ENCODE data around the gene PID1. TPM values are rescaled to one million over a fixed set of nuclear protein-coding genes. Genes with fewer than 3 reads are reported as not detected.

Gene PID1
- total and polyA plus RNA-seq, 8 donors: 10.2 to 51.2 (median 35.4) TPM

GRCh38 chr2:228999326-228999725, 271.8 kb downstream of the PID1 start:
- intact Hi-C loops (cut with DNase I; ENCODE audit: low total_unique reads): no loop called here
- Histone ChIP-seq H3K27me3 (no peaks in the 10 kb centered on the region), H3K27ac (no peak overlapping the region), H3K9me3 (peaks cover 7 to 26% (median 16%) of the 10 kb centered on the region in 4 donors), H3K4me3 (no peak overlapping the region), H3K4me1 (no peaks in the 10 kb centered on the region), H3K36me3 (no peaks in the 10 kb centered on the region)
- no peak for TF ChIP-seq POLR2AphosphoS5 (IDR thresholded peaks at IDR 0.05)
- no peak for TF ChIP-seq EP300 (IDR thresholded peaks at IDR 0.05)
- no peak for TF ChIP-seq POLR2A (IDR thresholded peaks at IDR 0.05)
- no peak for TF ChIP-seq CTCF (IDR thresholded peaks at IDR 0.05)
- 47 to 80% (median 76%) methylated on average over 1 of the region's 1 CpG for WGBS, 5 donors
- no peak for DNase-seq

- intact Hi-C loops (cut with DNase I; ENCODE audit: low total_unique reads): no loop called here
- H3K36me3 ChIP-seq: no peaks in the 10 kb centered on the region
- H3K9me3 ChIP-seq: peaks cover 0 to 19% (median 9%) of the 10 kb centered on the region in 4 donors
- H3K27me3 ChIP-seq: no peaks in the 10 kb centered on the region
- no peaks in the 10 kb centered on the region for H3K4me1 ChIP-seq
- H3K27ac ChIP-seq: no peak overlapping the region
- no peak for TF ChIP-seq POLR2AphosphoS5 (IDR thresholded peaks at IDR 0.05)
- TF ChIP-seq CTCF (IDR thresholded peaks at IDR 0.05): no peak
- TF ChIP-seq POLR2A (IDR thresholded peaks at IDR 0.05): no peak
- no peak for TF ChIP-seq EP300 (IDR thresholded peaks at IDR 0.05)
- H3K4me3 ChIP-seq: no peak overlapping the region
- WGBS, 5 donors: 50 to 62% (median 58%) methylated on average over 3 of the region's 3 CpGs
- DNase-seq: no peak
These were observed 282.3 kb downstream of the PID1 start for GRCh38 chr2:228988786-228989185.

GRCh38 chr2:228987441-228988155, 283.5 kb downstream of the PID1 start:
- WGBS, 5 donors: 61 to 74% (median 65%) methylated on average over 2 of the region's 2 CpGs
- no peaks in the 10 kb centered on the region for H3K36me3 ChIP-seq
- H3K27ac ChIP-seq: no peak overlapping the region
- peaks cover 0 to 20% (median 6%) of the 10 kb centered on the region in 4 donors for H3K9me3 ChIP-seq
- no peak for DNase-seq
- intact Hi-C loops (cut with DNase I; ENCODE audit: low total_unique reads): no loop called here
- no peaks in the 10 kb centered on the region for H3K27me3 ChIP-seq
- no peaks in the 10 kb centered on the region for H3K4me1 ChIP-seq
- TF ChIP-seq EP300 (IDR thresholded peaks at IDR 0.05) (no peak), POLR2AphosphoS5 (IDR thresholded peaks at IDR 0.05) (no peak), POLR2A (IDR thresholded peaks at IDR 0.05) (no peak), CTCF (IDR thresholded peaks at IDR 0.05) (no peak)
- no peak overlapping the region for H3K4me3 ChIP-seq

- H3K27me3 ChIP-seq: no peaks in the 10 kb centered on the region
- no peak overlapping the region for H3K27ac ChIP-seq
- DNase-seq: no peak
- intact Hi-C loops (cut with DNase I; ENCODE audit: low total_unique reads): no loop called here
- WGBS, 5 donors: 44 to 59% (median 54%) methylated on average over 1 of the region's 1 CpG
- peaks cover 0 to 15% (median under 1%) of the 10 kb centered on the region in 4 donors for H3K9me3 ChIP-seq
- H3K4me1 ChIP-seq: no peaks in the 10 kb centered on the region
- no peak overlapping the region for H3K4me3 ChIP-seq
- TF ChIP-seq POLR2AphosphoS5 (IDR thresholded peaks at IDR 0.05) (no peak), CTCF (IDR thresholded peaks at IDR 0.05) (no peak), POLR2A (IDR thresholded peaks at IDR 0.05) (no peak), EP300 (IDR thresholded peaks at IDR 0.05) (no peak)
- no peaks in the 10 kb centered on the region for H3K36me3 ChIP-seq
These were observed 284.1 kb downstream of the PID1 start for GRCh38 chr2:228986961-228987360.
